Astrocyte of the cerebellum (primary cell): ENCODE results near the gene ELOVL6.

ENCODE experiments used
- DNase-seq: peaks from one replicate; pipeline ENCODE4 v3.0.0-alpha.2; 2011; ENCODE audit warnings: low read depth
- H3K4me3 ChIP-seq: 2 replicates; pipeline ENCODE4 v1.5.1; 2011; ENCODE audit warnings: mild to moderate bottlenecking, low read depth, low read length, moderate library complexity
- in situ Hi-C: cut with HindIII; loops from 2 replicates; pipeline ENCODE4 v1.10.0; 2017; ENCODE audit warnings: low sequenced_read_pairs
- TF ChIP-seq, protein P1 (sequence below): IDR thresholded peaks from 2 replicates; pipeline ENCODE4 v1.5.1; 2012; ENCODE audit warnings: low read length, low read depth, moderate library complexity, mild to moderate bottlenecking; ENCODE audit errors: missing control alignments

Gene ELOVL6

GRCh38 chr4:110002326-110002725, 196.1 kb downstream of the ELOVL6 start:
- TF ChIP-seq, protein P1, sequence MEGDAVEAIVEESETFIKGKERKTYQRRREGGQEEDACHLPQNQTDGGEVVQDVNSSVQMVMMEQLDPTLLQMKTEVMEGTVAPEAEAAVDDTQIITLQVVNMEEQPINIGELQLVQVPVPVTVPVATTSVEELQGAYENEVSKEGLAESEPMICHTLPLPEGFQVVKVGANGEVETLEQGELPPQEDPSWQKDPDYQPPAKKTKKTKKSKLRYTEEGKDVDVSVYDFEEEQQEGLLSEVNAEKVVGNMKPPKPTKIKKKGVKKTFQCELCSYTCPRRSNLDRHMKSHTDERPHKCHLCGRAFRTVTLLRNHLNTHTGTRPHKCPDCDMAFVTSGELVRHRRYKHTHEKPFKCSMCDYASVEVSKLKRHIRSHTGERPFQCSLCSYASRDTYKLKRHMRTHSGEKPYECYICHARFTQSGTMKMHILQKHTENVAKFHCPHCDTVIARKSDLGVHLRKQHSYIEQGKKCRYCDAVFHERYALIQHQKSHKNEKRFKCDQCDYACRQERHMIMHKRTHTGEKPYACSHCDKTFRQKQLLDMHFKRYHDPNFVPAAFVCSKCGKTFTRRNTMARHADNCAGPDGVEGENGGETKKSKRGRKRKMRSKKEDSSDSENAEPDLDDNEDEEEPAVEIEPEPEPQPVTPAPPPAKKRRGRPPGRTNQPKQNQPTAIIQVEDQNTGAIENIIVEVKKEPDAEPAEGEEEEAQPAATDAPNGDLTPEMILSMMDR, result no peak
- DNase-seq, result no peak
- in situ Hi-C loops, result no loop called here
- no peak overlapping the region for H3K4me3 ChIP-seq

GRCh38 chr4:109999585-109999912, 198.9 kb downstream of the ELOVL6 start:
- DNase-seq, result no peak
- in situ Hi-C loops, result no loop called here
- no peak overlapping the region for H3K4me3 ChIP-seq
- TF ChIP-seq, protein P1, result no peak

- TF ChIP-seq, protein P1, result peak; percentile 57
- in situ Hi-C loops, result no loop called here
Observed at GRCh38 chr4:109998867-109999584, 199.4 kb downstream of the ELOVL6 start.

GRCh38 chr4:109996526-109996925, 201.9 kb downstream of the ELOVL6 start:
- in situ Hi-C loops, result no loop called here

More at GRCh38 chr4:109998867-109999584, 199.4 kb downstream of the ELOVL6 start:
- H3K4me3 ChIP-seq, result no peak overlapping the region
- peak; percentile 57 for DNase-seq

More at GRCh38 chr4:109996526-109996925, 201.9 kb downstream of the ELOVL6 start:
- DNase-seq, result no peak
- TF ChIP-seq, protein P1, result no peak
- H3K4me3 ChIP-seq, result no peak overlapping the region
